ENCODE results near the gene SPOUT1. TPM values are rescaled to one million over a fixed set of nuclear protein-coding genes. Genes with fewer than 3 reads are reported as not detected.

SPOUT1 gene
- total and polyA plus RNA-seq, 10 of the 15 experiments (the other 5 are each of a cell fraction or from before 2014, with no cell fraction given) = 5.7 to 95.0 (median 40.6) TPM

DNA sequence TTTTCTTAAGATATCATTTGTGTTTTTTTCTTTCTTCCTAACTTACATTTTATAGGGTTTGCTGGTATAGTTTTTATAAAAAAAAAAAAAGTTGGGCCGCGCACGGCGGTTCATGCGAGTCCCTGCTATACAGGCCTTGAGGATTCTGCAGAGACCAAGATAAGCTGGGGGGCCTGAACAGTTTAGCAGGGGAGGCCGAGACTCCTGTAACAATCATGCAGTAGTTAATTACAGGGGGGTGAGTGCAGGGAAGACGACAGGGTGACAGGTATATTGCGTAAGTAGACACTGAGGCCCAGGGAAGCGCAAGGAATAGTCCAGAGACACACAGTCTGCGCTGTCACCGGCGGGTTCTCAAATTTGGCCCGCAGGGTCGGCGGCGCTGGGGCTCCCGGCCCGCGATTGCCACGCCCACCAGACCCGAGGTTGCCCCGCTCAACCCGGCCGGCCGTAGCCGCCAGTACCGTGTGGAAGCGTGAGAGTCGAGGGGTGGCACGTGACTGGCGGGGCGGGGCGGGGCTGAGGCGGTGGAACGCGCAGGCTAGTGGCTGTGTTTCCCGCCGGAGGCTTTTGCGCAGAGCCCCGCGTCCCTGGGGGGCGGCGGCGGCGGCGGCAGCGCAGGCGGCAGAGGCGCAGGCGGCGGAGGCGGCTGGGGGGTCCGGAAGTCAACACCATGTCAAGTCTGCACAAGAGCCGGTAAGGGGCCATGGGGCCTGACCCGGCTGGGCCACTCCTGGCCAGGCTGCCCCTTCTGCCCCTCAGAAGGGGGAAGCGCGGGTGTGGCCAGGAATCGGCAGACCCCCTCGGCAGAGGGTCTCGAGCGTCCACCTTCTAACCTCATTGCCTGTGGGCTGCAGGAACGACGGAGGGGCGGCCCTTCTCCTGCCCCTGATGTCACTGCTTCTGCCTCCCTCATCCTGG lies 42.7 kb downstream of the SPOUT1 start, which contains the start of gene TBC1D13 (continued):
- TF ChIP-seq, protein P1, sequence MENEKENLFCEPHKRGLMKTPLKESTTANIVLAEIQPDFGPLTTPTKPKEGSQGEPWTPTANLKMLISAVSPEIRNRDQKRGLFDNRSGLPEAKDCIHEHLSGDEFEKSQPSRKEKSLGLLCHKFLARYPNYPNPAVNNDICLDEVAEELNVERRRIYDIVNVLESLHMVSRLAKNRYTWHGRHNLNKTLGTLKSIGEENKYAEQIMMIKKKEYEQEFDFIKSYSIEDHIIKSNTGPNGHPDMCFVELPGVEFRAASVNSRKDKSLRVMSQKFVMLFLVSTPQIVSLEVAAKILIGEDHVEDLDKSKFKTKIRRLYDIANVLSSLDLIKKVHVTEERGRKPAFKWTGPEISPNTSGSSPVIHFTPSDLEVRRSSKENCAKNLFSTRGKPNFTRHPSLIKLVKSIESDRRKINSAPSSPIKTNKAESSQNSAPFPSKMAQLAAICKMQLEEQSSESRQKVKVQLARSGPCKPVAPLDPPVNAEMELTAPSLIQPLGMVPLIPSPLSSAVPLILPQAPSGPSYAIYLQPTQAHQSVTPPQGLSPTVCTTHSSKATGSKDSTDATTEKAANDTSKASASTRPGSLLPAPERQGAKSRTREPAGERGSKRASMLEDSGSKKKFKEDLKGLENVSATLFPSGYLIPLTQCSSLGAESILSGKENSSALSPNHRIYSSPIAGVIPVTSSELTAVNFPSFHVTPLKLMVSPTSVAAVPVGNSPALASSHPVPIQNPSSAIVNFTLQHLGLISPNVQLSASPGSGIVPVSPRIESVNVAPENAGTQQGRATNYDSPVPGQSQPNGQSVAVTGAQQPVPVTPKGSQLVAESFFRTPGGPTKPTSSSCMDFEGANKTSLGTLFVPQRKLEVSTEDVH (IDR thresholded peaks at IDR 0.05; ENCODE audit: low read depth, partially characterized antibody) = no peak
- TF ChIP-seq, protein P2, sequence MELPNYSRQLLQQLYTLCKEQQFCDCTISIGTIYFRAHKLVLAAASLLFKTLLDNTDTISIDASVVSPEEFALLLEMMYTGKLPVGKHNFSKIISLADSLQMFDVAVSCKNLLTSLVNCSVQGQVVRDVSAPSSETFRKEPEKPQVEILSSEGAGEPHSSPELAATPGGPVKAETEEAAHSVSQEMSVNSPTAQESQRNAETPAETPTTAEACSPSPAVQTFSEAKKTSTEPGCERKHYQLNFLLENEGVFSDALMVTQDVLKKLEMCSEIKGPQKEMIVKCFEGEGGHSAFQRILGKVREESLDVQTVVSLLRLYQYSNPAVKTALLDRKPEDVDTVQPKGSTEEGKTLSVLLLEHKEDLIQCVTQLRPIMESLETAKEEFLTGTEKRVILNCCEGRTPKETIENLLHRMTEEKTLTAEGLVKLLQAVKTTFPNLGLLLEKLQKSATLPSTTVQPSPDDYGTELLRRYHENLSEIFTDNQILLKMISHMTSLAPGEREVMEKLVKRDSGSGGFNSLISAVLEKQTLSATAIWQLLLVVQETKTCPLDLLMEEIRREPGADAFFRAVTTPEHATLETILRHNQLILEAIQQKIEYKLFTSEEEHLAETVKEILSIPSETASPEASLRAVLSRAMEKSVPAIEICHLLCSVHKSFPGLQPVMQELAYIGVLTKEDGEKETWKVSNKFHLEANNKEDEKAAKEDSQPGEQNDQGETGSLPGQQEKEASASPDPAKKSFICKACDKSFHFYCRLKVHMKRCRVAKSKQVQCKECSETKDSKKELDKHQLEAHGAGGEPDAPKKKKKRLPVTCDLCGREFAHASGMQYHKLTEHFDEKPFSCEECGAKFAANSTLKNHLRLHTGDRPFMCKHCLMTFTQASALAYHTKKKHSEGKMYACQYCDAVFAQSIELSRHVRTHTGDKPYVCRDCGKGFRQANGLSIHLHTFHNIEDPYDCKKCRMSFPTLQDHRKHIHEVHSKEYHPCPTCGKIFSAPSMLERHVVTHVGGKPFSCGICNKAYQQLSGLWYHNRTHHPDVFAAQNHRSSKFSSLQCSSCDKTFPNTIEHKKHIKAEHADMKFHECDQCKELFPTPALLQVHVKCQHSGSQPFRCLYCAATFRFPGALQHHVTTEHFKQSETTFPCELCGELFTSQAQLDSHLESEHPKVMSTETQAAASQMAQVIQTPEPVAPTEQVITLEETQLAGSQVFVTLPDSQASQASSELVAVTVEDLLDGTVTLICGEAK (IDR thresholded peaks at IDR 0.05; ENCODE audit: borderline replicate concordance) = peak; percentile 80
- TF ChIP-seq CHD4 (IDR thresholded peaks at IDR 0.05) = no peak
- TF ChIP-seq KDM1A (IDR thresholded peaks at IDR 0.05; ENCODE audit: borderline replicate concordance) = no peak
- peak; percentile 78 for TF ChIP-seq CREB1 (IDR thresholded peaks at IDR 0.05; ENCODE audit: low read depth)
- TF ChIP-seq, protein P3, sequence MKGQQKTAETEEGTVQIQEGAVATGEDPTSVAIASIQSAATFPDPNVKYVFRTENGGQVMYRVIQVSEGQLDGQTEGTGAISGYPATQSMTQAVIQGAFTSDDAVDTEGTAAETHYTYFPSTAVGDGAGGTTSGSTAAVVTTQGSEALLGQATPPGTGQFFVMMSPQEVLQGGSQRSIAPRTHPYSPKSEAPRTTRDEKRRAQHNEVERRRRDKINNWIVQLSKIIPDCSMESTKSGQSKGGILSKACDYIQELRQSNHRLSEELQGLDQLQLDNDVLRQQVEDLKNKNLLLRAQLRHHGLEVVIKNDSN (IDR thresholded peaks at IDR 0.05; ENCODE audit: borderline replicate concordance, extremely low read length, insufficient read depth, low read depth, low read length) = peak; percentile 94
- peak; percentile 43 for TF ChIP-seq SP1 (IDR thresholded peaks at IDR 0.05; ENCODE audit: low read depth, low read length)
- TF ChIP-seq DPF2 (IDR thresholded peaks at IDR 0.05) = peak; percentile 74; the same call in 1 of the 2 replicates
- peak; percentile 51; the same call in 1 of the 2 replicates for TF ChIP-seq TARDBP (IDR thresholded peaks at IDR 0.05; ENCODE audit: borderline replicate concordance)
- no peak for TF ChIP-seq PRDM15 (CRISPR knock-in tag; IDR thresholded peaks at IDR 0.05)
- peak; percentile 83 for TF ChIP-seq BACH1 (IDR thresholded peaks at IDR 0.05; ENCODE audit: borderline replicate concordance)
- peak; percentile 97 to 99 for TF ChIP-seq BHLHE40 (IDR thresholded peaks at IDR 0.05; ENCODE audit: borderline replicate concordance in 1 of 2, low read depth in 2 of 2, low read length in 1 of 2)
- no peak for TF ChIP-seq SUZ12 (IDR thresholded peaks at IDR 0.05; ENCODE audit: unreplicated experiment)
- TF ChIP-seq NFXL1 (IDR thresholded peaks at IDR 0.05; ENCODE audit: borderline replicate concordance) = no peak
- peak; percentile 85 for TF ChIP-seq RAD51 (IDR thresholded peaks at IDR 0.05)

Data from GM12878 (cell line).